A204.1 (cell line): Measurements from ENCODE around the gene SLC66A2.

Experiments
- FAIRE-seq: peaks from 2 replicates; lab custom pipeline; 2012; peaks lifted over from hg19 to GRCh38; lab: Jason Lieb, UNC

SLC66A2 gene

GRCh38 chr18:79935499-79935898 is 16.0 kb downstream of the SLC66A2 start:
- FAIRE-seq = no peak

GRCh38 chr18:79935098-79935480 is 16.4 kb downstream of the SLC66A2 start:
- FAIRE-seq = no peak

GRCh38 chr18:79934311-79935097 is 16.9 kb downstream of the SLC66A2 start:
- FAIRE-seq = no peak

DNA sequence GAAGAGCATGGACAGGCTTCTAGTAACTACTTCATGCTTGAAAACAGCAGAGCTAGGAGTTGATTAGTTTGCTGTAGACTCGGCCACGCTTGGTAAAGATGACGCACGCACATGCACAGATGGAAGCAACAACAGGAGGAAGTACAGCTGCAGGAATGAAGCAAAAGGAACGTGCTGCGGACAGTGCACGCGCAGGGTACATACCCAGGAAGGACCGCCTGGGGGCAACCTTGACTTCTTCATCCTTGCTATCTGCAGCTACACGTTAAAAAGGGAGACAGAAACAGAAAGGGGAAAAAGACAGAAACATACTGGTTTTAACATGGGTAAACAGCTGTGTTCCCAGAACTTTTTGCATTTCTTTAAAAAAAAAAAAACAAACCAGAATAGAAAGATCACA is 17.7 kb downstream of the SLC66A2 start:
- FAIRE-seq = no peak

DNA sequence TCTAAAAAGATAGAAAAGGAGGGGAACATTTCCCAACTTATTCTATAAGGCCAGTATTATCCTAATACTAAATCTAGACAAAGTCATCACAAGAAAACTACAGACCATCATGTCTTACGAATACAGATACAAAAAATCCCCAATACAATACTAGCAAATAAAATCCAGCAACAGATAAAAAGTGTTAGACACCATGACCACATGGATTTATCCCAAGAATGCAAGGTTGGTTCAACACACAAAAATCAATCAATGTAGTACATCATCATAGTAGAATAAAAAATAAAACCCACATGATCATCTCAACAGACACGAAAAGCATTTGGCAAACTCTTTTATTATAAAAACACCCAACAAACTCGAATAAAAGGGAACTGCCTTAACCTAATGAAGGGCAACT is 18.5 kb downstream of the SLC66A2 start:
- FAIRE-seq = no peak

- no peak for FAIRE-seq
Measured at GRCh38 chr18:79931475-79931874, 20.0 kb downstream of the SLC66A2 start.

- peak; percentile 81 for FAIRE-seq
Measured at GRCh38 chr18:79930020-79930642, 21.3 kb downstream of the SLC66A2 start.

GRCh38 chr18:79928563-79928960 is 22.9 kb downstream of the SLC66A2 start:
- no peak for FAIRE-seq

- no peak for FAIRE-seq
Measured at GRCh38 chr18:79927607-79928562, 23.6 kb downstream of the SLC66A2 start.

DNA sequence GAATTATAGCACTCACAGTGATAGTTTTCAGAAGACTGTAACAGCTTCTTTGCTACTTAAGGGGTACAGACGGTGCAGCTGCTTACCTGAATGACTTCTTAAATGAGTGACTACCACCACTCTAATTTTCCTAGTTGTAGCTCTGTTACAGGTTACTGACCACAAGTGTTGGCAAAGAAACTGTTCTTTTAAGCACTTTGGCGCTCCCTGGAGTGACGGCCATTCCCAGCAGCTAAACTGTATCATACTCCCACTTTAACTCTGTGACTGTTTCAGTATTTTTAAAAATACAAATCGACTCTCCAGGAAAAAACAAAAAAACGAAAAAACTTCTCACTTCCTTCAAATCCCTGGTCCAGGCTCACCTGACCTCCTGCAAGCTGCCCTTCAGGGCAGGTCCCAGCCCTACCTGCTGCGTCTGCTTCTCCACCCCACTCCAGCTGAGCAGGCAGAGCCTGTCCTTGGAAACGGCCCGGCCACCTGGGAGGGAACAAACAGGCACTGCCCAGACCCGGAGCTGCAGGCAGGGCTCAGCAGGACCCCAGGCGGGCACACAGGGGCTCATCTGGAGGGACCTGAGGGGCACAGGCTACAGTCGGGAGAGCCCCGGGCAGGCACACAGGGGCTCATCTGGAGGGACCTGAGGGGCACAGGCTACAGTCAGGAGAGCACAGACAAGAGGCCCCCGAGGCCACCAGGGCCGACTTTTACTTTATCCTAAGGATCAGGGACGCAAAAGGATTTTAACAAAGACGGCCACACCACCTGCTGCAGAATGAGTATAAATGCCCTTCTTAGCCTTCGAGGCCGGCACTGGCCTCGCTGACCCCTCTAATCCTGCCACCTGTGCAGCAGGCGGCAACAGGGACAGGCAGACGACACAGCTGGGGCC is 24.5 kb downstream of the SLC66A2 start:
- FAIRE-seq = no peak

- no peak for FAIRE-seq
Measured at GRCh38 chr18:79926306-79926705, 25.1 kb downstream of the SLC66A2 start.

- FAIRE-seq = no peak
Measured at GRCh38 chr18:79924814-79925731, 26.4 kb downstream of the SLC66A2 start.

- no peak for FAIRE-seq
Measured at GRCh38 chr18:79923896-79924585, 27.4 kb downstream of the SLC66A2 start.

DNA sequence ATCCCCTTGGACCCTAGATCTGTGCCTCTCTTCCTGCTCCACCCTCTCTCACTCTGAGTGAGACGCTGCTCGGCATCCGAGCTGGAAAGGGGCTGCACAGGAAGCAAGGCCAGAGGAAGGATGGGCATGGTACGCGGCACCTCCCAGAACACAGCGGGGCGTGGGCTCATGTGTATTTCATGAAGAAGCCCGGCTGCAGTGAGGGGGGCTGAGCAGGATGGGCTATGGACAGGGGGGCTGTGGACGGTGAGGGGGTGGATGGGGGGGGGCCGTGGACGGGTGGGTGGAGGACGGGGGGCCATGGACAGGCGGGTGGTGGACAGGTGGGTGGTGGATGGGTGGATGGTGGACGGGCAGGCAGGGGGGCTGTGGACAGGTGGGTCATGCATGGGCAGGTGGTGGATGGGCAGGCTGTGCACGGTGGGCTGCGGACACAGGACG is 28.5 kb downstream of the SLC66A2 start:
- FAIRE-seq = no peak

- FAIRE-seq = no peak
Measured at GRCh38 chr18:79921984-79922965, 29.2 kb downstream of the SLC66A2 start.

- FAIRE-seq = no peak
Measured at GRCh38 chr18:79919089-79919488, 32.4 kb downstream of the SLC66A2 start.

GRCh38 chr18:79918615-79919011 is 32.8 kb downstream of the SLC66A2 start:
- no peak for FAIRE-seq

DNA sequence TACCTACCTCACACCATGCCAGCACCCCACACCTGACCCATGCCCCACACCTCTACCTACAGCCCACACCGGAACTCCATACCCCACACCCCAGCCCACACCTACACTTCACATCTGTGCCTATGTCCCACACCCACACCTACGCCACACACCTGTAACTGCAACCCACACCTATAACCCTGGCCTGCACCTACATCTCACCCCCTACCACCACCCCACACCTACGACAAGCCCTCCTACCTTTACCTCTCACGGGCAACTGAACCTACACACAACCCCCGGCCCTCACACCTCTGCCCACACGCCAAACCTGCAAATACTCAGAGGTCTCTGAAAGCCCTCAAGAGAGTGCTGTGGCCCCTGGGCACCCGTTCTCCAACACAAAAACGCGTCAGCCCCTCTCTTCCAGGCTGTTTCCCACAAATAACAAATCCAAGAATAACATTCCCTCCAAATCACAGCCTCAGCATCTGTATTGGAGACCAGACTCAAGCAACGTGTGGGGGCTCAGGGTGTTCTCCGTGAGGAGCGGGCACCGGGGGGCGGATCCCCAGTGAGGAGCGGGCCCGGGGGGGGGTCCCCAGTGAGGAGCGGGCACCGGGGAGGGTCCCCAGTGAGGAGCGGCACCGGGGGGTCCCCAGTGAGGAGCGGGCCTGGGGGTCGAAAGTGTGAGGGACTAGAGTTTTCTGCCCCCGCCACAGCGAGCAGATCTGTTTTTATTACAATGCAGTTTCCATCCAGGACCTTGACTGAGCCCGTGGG is 33.4 kb downstream of the SLC66A2 start:
- no peak for FAIRE-seq
